HS-5 (cell line): ENCODE measurements around the gene EIF1.
"Not testable (repeated sequence)": the region's sequence is repeated elsewhere in the genome, so short reads cannot be mapped to it uniquely, and the experiment has no call there.

ENCODE experiments used
- DNase-seq: peaks from one replicate; pipeline ENCODE4 v3.0.0-alpha.2; 2012; ENCODE audit warnings: low read depth

The EIF1 gene

GRCh38 chr17:41678907-41679739, 9.6 kb upstream of the EIF1 start:
- DNase-seq = no peak

- no peak for DNase-seq
Observed at GRCh38 chr17:41679740-41680425, 8.8 kb upstream of the EIF1 start.

GRCh38 chr17:41680426-41681040, 8.2 kb upstream of the EIF1 start:
- DNase-seq = no peak

GRCh38 chr17:41681776-41682175, 6.9 kb upstream of the EIF1 start:
- no peak for DNase-seq

- no peak for DNase-seq
Observed at GRCh38 chr17:41682631-41683030, 6.1 kb upstream of the EIF1 start.

GRCh38 chr17:41683441-41684007, 5.2 kb upstream of the EIF1 start:
- no peak for DNase-seq

- DNase-seq = no peak
Observed at GRCh38 chr17:41684035-41684434, 4.7 kb upstream of the EIF1 start.

GRCh38 chr17:41685753-41686152, 2.9 kb upstream of the EIF1 start:
- not testable (repeated sequence) for DNase-seq

- no peak for DNase-seq
Observed at GRCh38 chr17:41686281-41686680, 2.4 kb upstream of the EIF1 start.

- DNase-seq = no peak
Observed at GRCh38 chr17:41687828-41688640, 651 bp upstream of the EIF1 start.

GRCh38 chr17:41689497-41690299, 1.0 kb downstream of the EIF1 start:
- DNase-seq = no peak

GRCh38 chr17:41690497-41690896, 1.8 kb downstream of the EIF1 start:
- DNase-seq = no peak

- no peak for DNase-seq
Observed at GRCh38 chr17:41691031-41691777, 2.5 kb downstream of the EIF1 start.

GRCh38 chr17:41692722-41693521, 4.2 kb downstream of the EIF1 start:
- DNase-seq = no peak

GRCh38 chr17:41695134-41695661, 6.5 kb downstream of the EIF1 start:
- DNase-seq = no peak

GRCh38 chr17:41695954-41696757, 7.5 kb downstream of the EIF1 start:
- DNase-seq = no peak

GRCh38 chr17:41697122-41697962, 8.7 kb downstream of the EIF1 start:
- DNase-seq = no peak
